Dermis blood vessel endothelial cell (primary cell): ENCODE data around the gene SLC39A3. TPM values are rescaled to one million over a fixed set of nuclear protein-coding genes. Genes with fewer than 3 reads are reported as not detected.

ENCODE experiments used
- DNase-seq: peaks from one replicate; pipeline ENCODE4 v3.0.0; 2010
- total RNA-seq: library from RNA; depleted of rRNA; stranded (reverse); fragments of >200 nt; gene quantifications from 2 replicates; pipeline ENCODE4 v1.2.3, GENCODE V29; 2014

SLC39A3 gene
- total RNA-seq, 1 donor from 2014 or later, result 24.5 TPM

GRCh38 chr19:2701361-2702169 is 38.3 kb downstream of the SLC39A3 start:
- DNase-seq, result no peak

GRCh38 chr19:2700660-2701360 is 39.0 kb downstream of the SLC39A3 start:
- DNase-seq, result no peak

GRCh38 chr19:2699413-2700140 is 40.2 kb downstream of the SLC39A3 start:
- no peak for DNase-seq

- DNase-seq, result no peak
Measured at GRCh38 chr19:2694196-2694595, 45.6 kb downstream of the SLC39A3 start.

GRCh38 chr19:2693492-2694160 is 46.2 kb downstream of the SLC39A3 start:
- DNase-seq, result no peak

- DNase-seq, result no peak
Measured at GRCh38 chr19:2691951-2692350, 47.9 kb downstream of the SLC39A3 start.

- DNase-seq, result no peak
Measured at GRCh38 chr19:2690856-2691255, 49.0 kb downstream of the SLC39A3 start.

GRCh38 chr19:2686360-2686759 is 53.5 kb downstream of the SLC39A3 start:
- no peak for DNase-seq

GRCh38 chr19:2685204-2685704 is 54.6 kb downstream of the SLC39A3 start:
- DNase-seq, result no peak

- no peak for DNase-seq
Measured at GRCh38 chr19:2683430-2684003, 56.3 kb downstream of the SLC39A3 start.

Other genes with a start within 250 kb of the SLC39A3 start
- gene GNG7, start 37.3 kb downstream of the SLC39A3 start, total RNA-seq, result 1.0 and 1.4 TPM in 2 replicates
- 0.23 and 0.51 TPM in 2 replicates for gene DIRAS1, start 18.6 kb downstream of the SLC39A3 start, total RNA-seq
- 45.4 and 65.4 TPM in 2 replicates for gene SGTA, start 43.3 kb upstream of the SLC39A3 start, total RNA-seq
- 51.7 and 160 TPM in 2 replicates for gene THOP1, start 45.5 kb upstream of the SLC39A3 start, total RNA-seq
- gene ZNF554, start 79.9 kb upstream of the SLC39A3 start, total RNA-seq, result 3.1 and 4.9 TPM in 2 replicates
- 7.9 and 9.7 TPM in 2 replicates for gene ZNF555, start 101.5 kb upstream of the SLC39A3 start, total RNA-seq
- under 0.01 TPM in 1 of 2 replicates, not detected in the other for gene ZNF556, start 127.3 kb upstream of the SLC39A3 start, total RNA-seq
- gene ZNF57, start 160.9 kb upstream of the SLC39A3 start, total RNA-seq, result 5.1 and 6.3 TPM in 2 replicates
- gene ZNF77, start 205.0 kb upstream of the SLC39A3 start, total RNA-seq, result 6.4 and 7.8 TPM in 2 replicates
- gene TLE6, start 237.5 kb upstream of the SLC39A3 start, total RNA-seq, result 2.0 and 2.7 TPM in 2 replicates